Esophagus squamous epithelium (tissue), 4 donors: ENCODE results near the gene NDUFAF7.

Experiments
- POLR2A ChIP-seq, 4 donors: fragments of 450-650 bp; IDR thresholded peaks; one replicate each; pipeline ENCODE4 v1.6.1; 2017; ENCODE audit warnings: antibody characterized with exemption in 4 of 4, mild to moderate bottlenecking in 4 of 4, moderate library complexity in 3 of 4
- TF ChIP-seq, protein P1 (sequence below), 6 experiments: fragments of 450-650 bp in 4 of 6; fragments of 200-600 bp in 2 of 6; sonication (generic) in 2 of 6; IDR thresholded peaks; one replicate each; pipeline ENCODE4 v1.5.1; 2016 to 2019; ENCODE audit warnings: antibody characterized with exemption in 6 of 6, mild to moderate bottlenecking in 4 of 6, moderate library complexity in 4 of 6

DNA sequence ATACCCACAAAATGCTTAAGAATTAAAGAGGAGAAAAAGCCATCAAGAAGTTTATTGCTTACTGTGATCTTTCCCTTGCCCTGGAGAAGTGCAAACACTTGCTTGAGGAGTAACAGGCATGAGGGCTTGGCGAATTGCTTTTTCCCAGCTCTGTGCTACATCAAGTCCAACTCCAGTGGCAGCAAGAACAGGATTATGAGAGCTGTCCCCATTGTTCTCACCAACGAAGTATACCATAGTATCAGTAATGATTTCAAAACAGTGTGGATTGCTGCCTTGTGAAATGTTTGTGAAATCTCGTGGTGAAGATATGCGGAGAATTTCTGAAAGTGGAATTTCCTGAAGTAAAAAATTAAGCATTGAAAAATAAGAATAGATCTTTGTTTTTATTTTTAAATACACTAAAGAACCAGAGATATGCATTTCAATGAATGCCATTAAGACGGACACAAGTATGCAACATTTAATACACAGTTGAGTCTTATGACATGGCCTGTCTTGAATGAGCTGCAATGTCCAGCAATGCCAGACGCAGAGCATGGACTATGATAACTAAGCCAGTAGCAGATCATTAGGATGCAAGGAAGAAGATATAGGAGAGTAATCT is 43.0 kb downstream of the NDUFAF7 start:
- no peak for TF ChIP-seq POLR2A (IDR thresholded peaks at IDR 0.05)
- TF ChIP-seq, protein P1, sequence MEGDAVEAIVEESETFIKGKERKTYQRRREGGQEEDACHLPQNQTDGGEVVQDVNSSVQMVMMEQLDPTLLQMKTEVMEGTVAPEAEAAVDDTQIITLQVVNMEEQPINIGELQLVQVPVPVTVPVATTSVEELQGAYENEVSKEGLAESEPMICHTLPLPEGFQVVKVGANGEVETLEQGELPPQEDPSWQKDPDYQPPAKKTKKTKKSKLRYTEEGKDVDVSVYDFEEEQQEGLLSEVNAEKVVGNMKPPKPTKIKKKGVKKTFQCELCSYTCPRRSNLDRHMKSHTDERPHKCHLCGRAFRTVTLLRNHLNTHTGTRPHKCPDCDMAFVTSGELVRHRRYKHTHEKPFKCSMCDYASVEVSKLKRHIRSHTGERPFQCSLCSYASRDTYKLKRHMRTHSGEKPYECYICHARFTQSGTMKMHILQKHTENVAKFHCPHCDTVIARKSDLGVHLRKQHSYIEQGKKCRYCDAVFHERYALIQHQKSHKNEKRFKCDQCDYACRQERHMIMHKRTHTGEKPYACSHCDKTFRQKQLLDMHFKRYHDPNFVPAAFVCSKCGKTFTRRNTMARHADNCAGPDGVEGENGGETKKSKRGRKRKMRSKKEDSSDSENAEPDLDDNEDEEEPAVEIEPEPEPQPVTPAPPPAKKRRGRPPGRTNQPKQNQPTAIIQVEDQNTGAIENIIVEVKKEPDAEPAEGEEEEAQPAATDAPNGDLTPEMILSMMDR (IDR thresholded peaks at IDR 0.05), result no peak
